Stimulated activated CD8-positive, alpha-beta memory T cell treated with anti-CD3 and anti-CD28 coated beads, Interleukin-12 subunit alpha, Interleukin-12 subunit beta, amount 100 ng/mL, for 24 hours (primary cell): ENCODE measurements around the gene MAP3K10.
A peak's percentile ranks its signal among the peaks of the same experiment; 100 is the strongest.
"Not testable (repeated sequence)": the region's sequence is repeated elsewhere in the genome, so short reads cannot be mapped to it uniquely, and the experiment has no call there.

Source experiments
- DNase-seq: peaks from one replicate; pipeline ENCODE4 v3.0.0-alpha.2; 2020; ENCODE audit errors: extremely low read depth

Gene MAP3K10

GRCh38 chr19:40217027-40217810 is 26.0 kb downstream of the MAP3K10 start:
- no peak for DNase-seq

DNA sequence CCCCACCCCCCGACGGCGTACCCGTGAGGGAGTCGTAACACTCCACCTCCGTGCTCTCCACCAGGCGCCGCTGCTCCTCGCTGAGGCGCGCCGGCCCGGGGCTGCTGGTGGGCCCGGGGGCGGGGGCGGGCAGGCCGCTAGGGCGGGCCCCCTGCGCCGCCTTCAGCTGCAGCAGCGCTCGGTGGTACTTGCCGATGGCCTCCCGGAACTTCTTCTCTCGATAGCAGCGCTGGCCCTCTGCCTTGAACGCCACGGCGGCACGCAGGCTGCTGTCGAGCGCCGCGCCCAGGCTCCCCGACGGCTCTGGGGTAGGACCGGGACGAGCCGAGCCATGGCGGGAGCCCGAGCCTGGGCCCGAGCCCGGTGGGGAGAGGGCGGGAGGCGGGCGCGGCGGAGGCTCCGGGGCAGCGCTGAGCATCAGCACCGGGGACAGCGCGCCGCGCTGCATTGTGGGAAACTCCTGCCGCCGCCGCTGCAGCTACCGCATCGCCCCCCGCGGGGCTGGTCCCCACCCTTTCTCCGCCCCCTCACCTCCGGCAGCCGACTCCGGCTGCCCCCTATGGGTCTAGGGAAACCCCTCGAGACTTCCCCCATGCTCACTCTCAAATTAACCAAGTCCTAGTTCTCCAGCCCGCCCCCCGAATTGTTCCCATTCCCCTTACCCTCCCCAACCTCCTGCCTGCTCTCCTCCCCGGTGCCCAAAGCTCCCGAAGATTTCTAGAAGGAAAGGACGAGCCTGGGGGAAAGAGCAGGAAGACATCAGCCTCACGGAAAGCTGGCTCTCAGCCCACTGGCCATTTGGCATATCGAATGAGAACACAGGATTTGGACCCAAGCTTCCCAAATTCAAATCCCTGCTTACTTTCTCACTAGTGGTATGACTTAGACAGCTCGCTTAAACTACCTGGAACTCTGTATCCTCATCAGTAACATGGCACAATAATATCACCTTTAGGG is 27.0 kb downstream of the MAP3K10 start, which contains the start of gene TTC9B:
TTC9B (minus strand) TSS at position 451 of the 957 bp plus-strand sequence; CDS start at position 448, 3 bp downstream.
- DNase-seq, result no peak

DNA sequence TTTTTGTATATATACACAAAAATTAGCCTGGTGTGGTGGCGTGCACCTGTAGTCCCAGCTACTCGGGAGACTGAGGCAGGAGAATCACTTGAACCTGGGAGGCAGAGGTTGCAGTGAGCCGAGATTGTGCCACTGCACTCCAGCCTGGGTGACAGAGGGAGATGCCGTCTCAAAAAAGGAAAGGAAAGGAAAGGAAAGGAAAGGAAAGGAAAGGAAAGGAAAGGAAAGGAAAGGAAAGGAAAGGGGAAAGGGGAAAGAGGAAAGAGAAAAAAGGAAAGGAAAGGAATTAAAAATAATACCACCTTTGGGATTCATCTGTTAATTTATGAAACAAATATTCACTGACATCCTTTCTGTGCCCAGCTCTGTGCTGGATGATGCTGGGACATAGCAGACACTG is 27.8 kb downstream of the MAP3K10 start:
- not testable (repeated sequence) for DNase-seq

- DNase-seq, result no peak
Observed at GRCh38 chr19:40219721-40220276, 28.6 kb downstream of the MAP3K10 start.

DNA sequence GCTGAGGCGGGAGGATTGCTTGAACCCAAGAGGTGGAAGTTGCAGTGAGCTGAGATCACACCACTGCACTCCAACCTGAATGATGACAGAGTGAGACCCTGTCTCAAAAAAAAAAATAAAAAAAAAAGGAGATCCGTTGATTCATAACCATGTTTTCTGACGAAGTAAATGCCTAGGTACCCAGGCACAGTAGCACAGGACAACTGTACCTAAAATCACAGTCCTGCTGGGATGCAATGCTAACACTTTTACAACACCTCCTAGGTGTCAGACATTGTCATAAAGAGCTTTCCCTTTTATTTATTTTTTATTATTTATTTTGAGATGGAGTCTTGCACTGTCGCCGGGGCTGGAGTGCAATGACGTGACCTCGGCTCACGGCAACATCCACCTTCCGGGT is 29.4 kb downstream of the MAP3K10 start:
- DNase-seq, result no peak

DNA sequence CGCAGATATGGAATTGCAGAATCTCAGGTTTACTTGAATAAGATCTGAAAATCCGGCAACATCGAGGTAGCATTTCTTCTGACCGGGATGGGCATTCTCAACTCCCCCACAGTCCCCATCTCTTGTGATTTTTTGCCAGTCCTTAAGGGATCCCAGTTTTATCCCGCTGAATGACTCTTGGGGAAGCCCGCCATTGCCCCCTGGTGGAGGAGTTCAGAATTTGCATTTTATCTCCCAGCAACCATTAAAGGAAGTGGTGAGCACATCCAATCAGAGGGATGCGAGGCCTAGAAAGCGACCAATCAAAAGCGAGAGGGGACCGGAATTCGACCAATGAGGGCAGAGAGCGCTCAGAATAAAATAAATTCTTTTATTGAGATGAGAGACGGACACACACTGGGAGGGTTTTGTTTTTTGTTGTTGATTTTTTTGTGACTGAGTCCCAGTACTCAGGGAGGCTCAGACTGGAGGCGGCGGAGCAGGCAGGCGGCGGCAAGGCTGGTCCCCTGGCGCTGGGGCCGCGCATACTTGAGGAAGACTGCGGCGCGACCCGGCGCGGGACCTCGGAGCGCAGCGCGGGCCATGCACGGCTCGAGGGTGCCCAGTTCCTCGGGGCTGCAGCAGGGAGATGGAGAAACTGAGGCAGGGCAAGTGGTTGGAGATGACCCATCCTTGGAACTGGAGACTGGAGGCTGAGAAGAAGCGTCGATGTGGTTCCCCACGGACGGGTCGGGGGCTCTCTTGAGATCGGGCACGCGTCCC is 30.8 kb downstream of the MAP3K10 start:
- peak; percentile 5 for DNase-seq

GRCh38 chr19:40223135-40223822 is 32.1 kb downstream of the MAP3K10 start:
- DNase-seq, result no peak

DNA sequence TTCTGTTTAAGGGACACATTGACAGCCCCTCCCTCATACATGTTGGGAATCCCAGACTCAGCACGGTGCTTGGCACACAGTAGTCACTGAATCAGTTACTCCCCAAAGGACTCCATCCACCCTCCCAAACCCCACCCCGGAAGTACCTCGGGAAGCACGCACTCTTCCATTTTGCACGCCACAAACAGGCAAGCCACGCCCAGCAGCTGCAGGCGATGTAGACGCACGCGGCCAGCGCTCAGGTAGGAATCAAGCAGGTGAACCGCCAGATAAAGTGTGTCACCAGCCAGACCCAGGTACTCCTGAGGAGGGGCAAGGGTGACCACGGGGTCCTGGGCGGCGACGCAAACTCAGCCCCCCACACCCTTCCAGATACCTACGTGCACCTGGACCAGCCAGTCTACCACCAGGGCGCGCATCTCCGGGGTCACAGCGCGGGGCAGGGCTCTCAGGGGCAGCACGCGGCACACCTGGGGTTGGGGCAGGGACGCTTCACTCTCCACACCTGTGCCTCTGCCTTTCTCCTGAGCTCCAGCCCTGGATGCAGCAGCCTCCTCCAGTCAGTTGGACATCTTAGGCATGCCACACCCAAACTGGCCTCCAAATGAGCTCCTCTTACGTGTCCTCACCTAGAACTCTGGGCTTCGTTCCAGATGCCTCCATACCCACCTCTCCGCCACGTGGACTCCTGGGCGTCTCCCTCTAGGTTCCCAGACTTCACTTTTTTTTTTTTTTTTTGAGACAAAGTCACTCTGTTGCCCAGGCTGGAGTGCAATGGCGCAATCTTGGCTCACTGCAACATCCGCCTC is 33.3 kb downstream of the MAP3K10 start:
- no peak for DNase-seq

DNA sequence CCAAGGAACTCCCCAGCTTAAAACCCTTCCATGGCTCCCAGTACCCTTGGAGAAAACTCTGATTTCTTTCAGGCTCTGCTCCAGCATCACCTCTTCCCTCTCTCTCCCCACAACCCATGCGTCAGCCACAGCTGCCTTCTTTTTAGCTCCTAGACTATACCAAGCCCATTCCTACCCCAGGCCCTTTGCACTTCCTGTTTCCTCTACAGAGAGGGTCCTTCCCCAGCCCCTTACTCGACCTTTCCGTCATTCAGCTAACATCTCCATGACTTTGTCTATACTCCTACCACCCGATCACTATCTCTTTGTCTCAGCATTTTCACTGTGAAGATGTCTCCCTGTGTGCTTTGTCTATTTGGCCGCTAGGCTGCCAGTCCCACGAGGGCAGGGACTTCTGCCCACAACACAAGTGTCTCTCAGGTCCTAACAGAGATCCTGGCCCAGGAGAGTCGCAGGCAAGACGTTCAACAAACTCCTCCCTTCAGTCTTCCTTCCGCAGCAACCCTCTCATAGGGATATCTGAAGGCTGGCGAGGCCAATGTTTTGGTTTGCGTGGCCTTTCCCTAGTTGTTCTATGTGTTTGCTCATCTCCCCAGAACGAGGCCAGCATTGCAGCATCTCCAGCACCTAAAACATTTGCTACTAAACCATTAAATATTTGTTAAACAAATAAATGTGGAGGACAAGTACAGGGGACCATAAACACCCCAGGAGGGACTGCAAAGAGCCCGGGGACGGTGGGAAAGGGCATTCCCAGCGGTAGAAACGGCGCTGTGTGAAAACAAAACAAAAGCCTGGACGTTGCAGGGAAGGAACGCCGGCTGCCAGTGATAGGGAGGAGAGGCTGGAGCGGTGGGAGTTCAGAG is 34.4 kb downstream of the MAP3K10 start:
- no peak for DNase-seq

DNA sequence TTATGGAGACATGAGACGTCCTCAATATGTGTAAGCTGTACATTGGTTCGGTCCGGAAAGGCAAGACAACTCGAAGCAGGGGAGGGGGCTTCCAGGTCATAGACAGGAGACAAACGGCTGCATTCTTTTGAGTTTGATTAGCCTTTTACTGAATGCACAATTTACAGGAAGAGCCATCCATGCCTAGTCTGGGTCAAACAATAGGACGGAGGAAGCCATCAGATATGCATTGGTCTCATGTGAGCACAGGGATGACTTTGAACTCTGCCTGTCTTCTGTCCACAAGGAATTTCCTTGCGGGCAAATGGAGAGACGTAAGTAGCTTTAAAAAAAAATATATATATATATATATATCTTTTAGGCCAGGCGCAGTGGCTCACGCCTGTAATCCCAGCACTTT is 37.1 kb downstream of the MAP3K10 start:
- no peak for DNase-seq

- DNase-seq, result no peak
Observed at GRCh38 chr19:40228863-40229262, 37.6 kb downstream of the MAP3K10 start.

- no peak for DNase-seq
Observed at GRCh38 chr19:40229484-40229883, 38.3 kb downstream of the MAP3K10 start.

- no peak for DNase-seq
Observed at GRCh38 chr19:40229926-40230417, 38.7 kb downstream of the MAP3K10 start.

DNA sequence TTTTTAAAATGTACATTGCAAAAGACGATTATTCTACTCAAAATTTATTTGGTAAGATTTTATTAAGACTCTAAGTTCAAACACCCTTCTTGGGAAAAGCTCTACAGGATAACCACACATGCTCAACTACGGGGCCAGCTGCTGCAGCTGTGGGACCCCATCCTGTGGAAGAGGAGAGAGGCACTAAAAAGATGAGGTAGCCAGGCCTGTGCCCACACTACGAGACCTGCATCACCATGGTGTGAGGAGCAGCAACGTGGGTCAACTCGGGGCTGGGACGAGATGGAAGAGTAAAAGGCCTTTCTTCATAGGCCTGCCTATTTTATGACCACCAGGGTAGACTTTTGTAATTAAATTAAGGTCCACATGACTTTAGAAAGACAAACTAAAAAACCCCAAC is 39.8 kb downstream of the MAP3K10 start:
- DNase-seq, result no peak

DNA sequence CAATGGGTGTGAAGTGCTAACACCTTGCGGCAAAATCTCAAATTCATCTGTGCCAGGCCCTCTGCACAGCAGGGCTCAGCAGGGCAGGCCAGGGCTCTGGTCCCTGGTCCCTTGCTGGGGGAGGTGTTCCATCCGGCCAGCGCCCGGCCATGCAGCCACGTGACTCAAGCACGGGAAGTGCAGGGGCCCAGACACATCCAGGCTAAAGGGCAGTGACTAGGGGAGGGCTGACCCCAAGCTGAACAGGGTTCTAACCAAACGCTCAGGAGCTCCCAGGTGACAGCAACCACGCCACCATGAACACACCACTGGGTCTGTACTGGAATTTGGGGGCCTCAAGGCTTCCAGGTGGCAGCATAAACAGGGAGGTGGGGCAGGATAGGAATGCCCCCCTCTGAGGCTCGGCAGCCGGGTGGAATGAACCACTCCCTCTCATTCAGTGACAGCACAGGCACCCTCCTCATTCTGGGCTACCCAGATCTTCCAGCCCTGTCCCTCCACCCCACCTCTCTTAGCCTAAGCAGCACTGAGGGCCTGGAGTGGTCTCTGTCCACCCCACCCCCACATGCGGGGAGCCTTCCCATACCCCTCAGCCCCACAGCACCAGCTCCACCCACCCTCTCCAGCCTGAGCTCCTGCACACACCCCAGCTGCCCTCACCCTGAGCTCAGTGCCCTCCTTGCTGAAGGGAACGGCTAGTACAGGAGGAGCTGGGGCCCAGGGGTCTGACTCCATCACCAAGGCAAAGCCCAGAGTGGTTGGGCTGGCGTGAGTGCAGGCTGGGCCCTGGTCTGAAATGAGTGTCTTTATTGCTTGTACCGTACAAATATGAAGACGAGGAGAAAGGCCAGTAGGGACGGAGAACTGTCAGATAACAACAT is 40.6 kb downstream of the MAP3K10 start:
- no peak for DNase-seq

- DNase-seq, result no peak
Observed at GRCh38 chr19:40232479-40232878, 41.3 kb downstream of the MAP3K10 start.

DNA sequence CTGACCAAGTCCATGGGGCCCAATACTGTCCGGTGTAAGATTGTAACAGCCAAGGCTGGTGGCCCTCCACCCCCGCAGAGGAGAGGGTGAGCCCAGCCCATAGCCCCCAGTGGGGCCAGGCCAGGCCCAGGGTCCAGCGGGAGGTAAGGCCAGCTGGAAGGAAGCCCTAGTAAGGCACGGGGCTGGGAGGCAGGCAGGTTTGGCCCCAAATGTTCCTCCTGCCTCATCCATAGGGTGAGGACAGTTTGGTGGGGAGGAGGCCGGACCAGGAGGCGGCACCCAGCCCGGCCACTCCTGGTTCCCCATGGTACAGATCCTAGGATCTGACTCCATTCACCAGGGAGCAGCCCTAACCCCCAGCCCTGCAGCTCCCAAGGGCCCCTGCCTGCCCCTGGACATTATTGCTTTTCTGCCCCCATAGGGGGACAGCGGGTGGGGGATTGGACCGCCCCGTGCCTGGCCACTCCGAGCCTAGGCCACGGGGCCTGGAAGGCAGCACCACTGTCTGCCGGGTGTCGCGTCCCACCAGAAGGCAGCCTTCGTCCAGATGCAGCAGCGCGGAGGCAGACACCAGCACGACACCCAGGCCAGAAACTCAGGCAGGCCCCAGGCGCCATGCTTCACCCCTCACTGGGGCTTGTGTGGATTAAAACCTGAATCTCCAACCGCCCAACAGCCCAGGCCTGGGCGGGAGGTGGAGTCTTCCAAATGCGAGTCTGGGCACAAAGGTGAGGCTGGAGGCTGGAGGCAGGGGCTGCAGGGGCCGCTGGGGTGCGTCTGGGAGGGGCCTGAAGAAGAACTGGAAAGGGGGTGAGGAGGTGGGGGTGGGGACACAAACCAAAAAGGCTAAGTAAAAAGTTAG is 42.0 kb downstream of the MAP3K10 start:
- DNase-seq, result no peak
